HPDE6-E6E7 (cell line): Measurements from ENCODE around the gene ECPAS.
"Not testable (repeated sequence)": the region's sequence is repeated elsewhere in the genome, so short reads cannot be mapped to it uniquely, and the experiment has no call there.

Source experiments
- DNase-seq: peaks from one replicate; pipeline ENCODE4 v3.0.0; 2011; ENCODE audit warnings: missing footprints; ENCODE audit errors: extremely low spot score

The ECPAS gene

DNA sequence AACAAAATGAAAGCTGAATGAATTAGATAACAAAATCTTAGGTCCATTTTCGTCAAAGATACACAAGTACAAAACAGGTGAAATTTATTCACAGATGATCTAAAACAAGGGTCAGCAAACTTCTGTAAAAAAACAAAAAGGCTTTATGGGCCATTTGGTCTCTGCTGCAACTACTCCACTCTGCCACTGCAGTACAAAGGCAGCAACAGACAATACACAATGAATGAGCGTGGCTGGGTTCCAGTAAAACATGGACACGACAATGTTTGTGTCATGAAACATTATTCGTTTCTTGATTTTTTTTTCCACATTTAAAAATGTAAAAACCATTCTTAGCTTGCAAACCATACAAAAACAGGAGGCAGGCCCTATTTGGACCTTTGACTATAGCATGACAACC, 71.9 kb downstream of the ECPAS start:
- no peak for DNase-seq

DNA sequence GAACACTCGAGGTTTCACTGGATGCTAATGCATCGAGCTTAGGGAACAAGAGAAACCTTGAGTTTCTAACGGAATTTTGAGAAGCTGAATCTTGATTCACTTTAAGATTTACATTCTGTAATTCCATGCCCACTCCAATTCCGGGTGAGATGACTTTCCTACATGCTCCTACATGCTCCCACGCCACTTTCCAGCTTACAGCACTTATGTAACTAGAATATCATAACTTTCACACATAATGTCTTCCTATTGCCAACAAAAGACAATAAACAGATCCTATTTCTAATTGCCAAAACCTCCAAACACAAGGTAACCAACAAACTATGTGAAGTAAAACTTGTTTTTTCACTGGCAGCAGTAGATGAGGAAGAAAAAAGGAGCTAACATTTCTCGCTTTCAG, 72.9 kb downstream of the ECPAS start:
- no peak for DNase-seq

DNA sequence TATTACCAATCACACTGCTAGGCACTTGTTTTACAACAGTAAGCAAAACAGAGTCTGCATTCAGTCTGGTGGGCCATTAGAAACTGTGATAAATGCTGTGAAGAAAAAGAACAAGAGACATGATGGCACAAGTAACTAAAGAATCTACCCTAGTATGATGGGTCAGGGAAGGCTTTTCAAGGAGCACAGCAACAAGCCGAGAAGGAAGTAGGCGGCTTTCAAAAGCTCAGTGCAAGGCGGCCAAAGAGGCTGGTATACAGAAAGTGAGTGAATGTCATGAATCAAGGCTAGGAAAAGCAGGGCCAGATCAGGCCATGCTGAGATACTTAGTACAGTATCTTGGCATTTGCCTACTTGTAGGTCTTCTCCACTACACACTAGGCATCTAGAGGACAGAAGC, 76.4 kb downstream of the ECPAS start:
- DNase-seq = no peak

DNA sequence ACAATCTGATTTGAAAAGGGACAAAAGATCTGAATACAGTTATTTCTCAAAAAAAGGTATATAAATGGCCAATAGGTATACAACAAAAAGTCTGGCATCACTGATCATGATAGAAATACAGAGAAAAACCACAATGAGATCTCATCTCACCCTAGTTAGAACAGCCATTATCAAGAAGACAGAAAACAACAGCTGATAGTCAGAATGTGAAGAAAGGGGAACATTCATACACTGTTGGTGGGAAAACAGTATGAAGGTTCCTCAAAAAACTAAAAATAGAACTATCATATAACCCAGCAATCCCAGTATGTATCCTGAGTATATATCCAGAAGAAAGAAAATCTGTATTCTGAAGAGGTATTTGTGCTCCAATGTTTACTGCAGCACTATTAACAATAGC, 78.5 kb downstream of the ECPAS start:
- no peak for DNase-seq

DNA sequence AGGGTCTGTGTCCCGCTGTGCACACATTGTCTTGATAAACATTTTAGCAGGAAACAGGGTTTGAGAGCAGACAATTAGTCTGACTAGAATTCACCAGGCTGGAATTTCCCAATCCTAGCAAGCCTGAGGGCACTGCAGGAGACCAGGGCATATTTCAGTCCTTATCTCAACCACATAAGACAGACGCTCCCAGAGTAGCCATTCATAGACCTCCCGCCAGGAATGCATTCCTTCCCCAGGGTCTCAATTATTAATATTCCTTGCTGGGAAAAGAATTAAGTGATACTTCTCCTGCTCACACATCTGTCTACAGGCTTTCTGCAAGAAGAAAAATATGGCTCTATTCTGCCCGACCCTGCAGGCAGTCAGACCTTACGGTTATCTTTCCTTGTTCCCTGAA, 82.7 kb downstream of the ECPAS start:
- not testable (repeated sequence) for DNase-seq

DNA sequence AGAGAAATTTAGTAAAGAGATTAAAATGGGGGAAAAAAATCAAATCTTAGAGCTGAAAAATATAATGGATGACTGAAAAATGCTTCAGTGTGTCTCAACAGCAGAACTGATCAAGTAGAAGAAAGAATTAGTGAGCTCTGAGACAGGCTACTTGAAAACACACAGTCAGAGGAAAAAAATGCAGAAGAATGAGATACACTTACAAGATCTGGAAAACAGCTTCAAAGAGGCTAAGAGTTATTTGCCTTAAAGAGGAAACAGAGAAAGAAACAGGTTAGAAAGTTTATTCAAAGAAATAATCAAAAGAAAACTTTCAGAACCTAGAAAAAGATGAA, 83.7 kb downstream of the ECPAS start:
- no peak for DNase-seq

DNA sequence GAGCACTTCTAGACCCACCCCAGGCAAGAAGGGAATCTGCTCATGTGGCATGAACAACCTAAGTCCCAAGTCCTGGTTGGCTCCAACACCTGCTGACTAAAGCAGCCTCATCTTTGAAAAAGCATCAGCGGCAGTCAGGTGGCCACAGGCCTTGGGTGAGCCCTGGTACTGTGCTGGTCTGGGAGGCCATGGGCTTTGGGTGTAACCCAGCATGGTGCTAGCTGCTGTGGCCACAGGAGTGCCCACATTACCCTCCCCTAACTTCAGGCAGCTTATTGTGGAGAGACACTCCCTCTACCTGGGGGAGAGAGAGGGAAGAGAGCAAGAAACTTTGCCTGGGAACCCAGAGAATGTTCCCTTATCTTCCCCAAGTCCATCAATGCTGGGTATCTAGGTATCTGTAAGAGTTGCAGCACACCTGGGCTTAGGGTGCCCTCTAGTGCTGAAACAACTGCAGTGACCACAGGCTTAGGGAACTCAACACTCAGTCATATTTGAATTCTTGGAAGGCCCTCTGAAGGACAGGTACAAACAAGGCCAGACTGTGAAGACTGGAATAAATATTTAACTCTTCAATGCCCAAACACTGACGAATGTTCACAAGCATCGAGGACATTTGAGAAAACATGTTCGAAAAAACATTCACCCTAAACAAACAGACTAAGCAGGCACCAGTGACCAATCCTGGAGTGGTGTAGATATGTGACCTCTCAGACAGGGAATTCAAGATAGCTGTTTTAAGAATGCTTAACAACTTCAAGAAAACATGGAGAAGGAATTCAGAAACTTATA, 84.2 kb downstream of the ECPAS start:
- DNase-seq = peak; percentile 35

DNA sequence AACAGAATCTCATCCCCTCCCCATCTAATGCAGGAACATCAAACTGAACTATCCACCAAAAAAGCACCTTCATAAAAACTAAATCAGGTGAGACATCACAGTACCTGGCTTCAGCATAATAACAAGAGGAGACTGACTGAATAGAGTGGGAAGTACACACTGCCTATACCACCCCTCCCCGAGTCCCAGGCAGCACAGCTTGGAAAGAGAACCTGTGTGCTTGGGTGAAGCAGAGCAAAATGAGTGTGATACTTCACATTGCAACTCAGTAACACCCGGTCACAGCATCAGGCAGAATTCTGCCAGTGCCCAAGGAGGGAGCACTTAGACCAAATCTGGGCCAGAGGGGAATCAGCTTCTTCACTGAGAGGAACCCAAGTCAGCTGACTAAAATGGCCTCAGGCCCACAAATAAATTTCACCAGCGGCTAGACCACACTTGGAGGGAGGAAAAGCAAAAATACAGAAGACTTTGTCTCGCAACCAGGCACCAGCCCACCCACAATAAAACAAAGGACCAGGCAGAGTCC, 84.9 kb downstream of the ECPAS start:
- DNase-seq = no peak

DNA sequence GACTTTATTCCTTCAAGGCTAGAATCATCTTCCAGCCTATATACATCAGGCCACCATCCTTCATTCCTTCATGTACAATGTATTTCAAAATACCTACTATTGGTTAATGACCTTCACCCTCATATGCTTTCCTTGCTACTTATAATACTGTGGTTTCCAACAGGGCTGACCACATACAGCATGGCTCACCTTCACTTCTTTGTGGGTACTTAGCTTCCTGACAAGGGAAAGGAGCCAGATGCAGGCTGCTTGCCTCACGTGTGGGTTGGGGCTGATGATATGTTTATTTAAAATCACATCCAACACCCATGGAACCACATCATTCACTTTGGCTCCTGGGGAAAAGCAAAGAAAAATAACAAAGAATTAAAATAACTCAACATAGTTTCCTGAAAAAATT, 90.2 kb downstream of the ECPAS start:
- DNase-seq = no peak

DNA sequence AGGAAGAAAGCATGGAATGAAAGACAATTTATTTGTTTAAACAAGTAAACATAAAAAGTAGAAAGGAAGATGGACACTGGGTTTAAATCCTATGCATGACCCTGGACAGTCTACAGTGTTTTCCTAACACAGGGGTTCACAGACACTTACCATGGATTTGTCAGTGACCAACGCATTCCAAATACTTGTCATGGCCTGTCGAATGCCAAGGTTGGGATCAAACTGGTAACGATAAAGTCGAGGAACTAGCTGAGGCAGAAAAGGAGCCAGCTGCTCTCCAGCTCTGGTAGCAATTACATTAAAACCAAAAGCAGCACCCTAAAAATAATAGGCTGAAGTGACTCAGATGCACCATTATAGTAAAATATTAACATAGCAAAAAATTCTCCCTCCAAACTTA, 94.8 kb downstream of the ECPAS start:
- no peak for DNase-seq

DNA sequence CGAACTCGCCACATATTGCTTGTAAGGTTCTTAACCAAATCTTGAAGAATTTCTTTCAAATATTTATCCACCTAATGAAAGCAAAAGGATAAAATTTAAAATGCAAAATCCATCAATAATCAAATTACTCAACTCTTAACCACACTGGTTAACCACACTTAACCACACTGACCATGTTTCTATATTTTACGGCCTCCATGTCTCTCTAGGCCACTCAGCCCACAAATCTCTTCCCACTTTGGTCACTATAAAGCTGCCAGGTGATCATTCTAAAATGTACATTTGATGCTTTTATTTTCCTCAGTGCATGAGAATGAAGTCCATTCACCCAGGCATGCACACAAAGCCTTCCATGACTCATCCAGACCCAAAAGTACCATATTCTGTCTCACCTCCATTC, 97.8 kb downstream of the ECPAS start:
- no peak for DNase-seq

DNA sequence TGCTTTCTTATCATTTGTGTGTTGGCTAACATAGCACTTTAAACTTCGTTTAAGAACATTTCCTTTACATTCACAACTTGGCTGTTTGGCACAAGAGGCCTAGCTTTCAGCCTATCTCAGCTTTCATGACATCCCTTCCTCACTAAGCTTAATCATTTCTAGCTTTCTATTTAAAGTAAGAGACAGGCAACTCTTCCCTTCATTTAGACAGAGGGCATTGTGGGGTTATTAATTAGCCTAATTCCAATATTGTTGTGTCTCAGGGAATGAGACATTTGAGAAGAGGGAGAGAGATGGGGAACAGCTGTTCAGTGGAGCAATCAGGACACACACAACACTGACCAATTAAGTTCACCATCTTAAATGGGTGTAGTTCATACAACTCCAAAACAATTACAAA, 103.2 kb downstream of the ECPAS start:
- DNase-seq = no peak

DNA sequence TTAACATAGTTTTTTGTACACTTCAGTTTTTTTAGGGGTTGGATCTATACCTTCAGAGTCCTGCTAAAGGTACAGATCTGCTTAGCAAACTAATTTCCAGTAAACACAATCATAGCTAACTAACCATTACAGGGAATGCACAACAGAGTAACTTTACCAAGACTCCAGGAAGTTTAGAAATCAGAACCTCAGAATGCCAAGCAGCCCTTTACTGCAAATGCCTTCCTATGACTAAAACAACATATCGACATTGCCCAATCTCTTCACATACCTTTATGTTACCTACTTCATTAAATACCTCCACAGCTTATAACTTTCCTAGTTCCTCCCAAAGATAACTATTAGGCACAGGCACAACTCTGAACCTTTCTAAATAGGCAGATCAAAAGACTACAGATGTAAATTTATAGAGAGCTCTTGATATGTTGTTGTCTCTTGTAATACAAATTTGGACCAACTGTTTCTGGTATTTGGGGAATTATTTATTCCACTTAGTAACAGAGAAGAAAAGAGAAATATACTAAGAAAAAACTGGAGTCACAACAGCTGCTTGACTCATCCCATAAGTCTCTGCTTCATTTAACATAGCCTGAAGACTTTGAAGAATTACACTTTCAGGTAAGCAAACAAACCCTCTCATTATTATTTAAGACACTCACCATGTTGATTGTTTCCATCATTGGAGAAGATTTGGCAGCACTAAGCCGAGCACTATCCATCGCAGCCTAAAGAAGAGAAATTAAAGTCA, 108.2 kb downstream of the ECPAS start:
- DNase-seq = no peak

DNA sequence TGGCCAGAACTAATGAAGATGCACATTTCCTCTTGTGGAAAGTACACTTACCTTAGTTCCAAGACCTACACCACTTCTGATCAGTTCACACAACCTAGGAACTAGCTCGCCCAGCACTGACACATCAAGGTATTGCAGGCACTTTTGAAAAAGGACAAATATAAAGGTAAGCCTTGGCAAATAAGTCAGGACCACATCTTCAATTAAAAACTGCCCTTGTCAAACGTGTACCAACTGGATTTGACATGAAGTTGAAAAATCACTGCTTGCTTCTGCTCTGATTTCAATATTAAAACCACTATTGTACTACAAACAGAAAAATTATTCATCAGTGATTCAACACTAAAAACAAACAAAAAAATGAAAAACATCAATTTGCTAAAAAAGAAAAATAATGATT, 109.1 kb downstream of the ECPAS start:
- no peak for DNase-seq

DNA sequence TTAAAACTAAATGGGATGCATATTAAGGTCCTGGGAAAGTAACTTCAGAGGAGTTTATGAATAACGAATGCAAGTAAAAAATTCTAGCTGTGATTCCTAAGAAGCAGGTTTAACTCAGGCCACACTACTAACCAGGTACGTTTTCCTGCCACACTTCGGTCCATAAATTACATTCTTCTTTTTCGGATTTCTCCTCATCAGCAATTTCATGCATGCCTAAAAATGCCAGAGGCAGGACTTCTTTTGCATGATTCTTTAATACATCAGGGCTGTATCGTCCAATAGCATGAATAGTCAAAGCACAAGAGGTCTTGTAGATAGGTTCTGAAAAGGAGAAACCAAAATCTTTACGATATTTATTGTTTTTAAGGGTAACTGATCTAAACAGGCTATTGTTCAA, 111.9 kb downstream of the ECPAS start:
- no peak for DNase-seq

DNA sequence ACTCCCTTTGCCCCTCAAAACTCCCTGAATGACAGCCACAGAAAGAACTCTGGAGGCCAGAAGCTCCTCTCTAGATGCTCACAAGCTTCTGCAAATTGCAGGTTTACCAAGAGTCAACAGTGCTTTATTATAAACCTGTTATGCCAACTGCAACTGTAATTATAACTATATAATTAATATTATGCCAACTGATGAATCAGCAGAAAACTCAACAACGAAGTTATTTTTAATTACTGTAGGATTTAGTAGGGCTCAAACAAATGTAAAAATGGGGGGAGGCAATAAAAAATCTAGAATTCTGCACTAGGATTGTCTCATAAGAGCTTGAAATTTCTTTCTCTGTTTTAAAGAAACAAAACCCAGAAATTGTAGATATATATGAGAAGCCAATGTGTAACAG, 117.2 kb downstream of the ECPAS start:
- DNase-seq = no peak

DNA sequence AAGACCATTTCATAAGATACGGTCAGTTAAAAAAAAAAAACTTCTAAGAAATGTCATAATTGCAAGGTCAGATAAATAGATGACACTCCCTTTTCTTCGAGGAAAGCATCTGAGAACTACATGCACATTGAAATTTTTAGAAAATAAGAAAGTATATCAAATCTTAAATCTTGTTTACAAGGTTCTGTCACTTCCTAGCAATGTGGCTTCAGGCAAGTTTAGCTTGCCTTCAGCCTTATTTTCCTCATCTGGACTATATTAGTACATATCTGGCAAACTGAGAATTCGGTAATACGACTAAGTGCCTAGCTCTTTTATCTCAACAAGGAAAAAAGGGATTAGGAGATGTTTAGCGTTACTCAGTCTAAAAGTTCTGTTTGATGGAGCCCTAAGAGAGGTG, 121.7 kb downstream of the ECPAS start:
- no peak for DNase-seq

DNA sequence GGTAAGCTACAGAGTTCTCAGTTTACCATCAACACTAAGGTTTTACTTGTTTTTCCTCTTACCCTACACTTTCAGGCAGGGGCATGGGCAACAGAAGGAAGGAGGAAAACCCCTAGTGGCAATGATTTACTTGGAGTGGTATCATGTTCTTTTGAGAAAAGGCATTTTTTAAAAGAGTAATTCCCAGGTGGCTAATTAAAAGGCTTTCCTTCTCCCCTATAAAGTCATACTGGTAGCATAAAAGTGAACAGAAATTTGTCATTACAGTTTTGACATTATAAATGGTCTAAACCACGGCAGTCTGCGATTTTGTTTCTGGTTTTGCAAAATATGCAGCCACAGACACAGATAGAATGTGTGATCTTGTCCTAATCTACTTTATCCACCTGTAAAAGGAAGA, 123.3 kb downstream of the ECPAS start:
- no peak for DNase-seq

DNA sequence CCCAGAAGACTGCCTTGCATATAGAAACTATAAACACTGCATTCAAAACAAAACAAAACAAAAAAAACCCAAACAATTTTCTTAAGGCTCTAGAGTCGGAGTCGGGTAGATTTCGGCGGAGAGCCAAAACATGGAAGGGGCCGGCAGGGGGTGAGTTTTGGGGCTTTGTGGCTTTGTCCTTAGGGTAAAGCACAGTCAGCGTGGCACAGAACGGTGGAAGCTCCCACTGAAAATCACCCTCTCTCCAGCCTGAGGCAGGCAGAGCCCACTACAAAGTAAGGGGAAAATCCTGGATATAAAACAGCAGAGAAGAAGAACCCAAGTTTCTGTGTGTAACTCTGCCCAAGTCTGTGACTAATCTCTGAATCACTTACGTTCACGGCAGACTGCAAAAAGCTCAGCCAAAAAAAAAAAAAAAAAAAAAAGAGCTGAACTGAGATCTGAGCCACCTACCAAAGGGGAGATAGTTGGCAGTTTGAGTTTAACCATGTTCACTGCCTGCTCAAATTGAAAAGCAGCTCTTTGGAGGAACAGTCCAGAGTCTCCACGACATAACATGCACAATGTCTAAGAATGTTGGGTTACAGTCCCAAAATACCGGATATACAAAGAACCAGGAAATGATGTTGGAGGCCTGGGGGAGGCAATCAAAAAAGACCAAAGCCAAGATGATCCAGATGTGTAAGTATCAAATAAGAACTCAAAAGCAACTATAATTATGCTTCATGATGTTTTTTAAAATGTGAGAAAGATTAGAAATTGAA, 127.5 kb downstream of the ECPAS start:
- peak; percentile 79 for DNase-seq

DNA sequence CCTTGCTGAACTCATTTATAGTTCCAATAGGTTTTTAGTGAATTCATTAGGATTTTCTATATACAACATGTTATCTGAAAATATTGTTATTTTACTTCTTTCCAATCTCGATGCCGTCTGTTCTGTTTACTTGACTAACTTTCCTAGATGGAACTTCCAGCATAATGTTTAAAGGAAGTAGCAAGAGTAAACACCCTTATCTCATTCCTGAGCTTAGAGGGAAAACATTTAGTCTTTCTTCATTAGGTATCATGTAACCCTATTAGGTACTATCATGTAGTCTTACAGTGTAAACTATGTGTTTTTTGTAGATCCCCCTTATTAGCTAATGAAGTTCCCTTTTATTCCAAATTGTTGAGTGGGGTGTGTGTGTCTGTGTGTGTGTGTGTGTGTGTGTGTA, 131.6 kb downstream of the ECPAS start:
- DNase-seq = no peak

DNA sequence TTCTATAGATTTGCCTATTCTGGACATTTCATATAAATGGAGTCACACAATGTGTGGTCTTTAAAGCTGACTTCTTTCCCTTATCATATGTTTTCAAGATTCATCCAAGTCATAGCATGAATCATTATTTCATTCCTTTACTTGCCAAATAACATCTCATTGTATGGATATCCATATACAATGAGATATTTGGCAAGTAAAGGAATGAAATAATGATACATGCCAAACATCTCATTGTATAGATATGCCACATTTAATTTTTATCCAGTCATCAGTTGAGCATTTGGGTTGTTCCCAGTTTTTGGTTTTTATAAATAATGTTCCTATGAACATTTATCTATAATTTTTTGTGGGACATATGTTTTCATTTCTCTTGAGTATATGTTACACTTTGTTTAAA, 133.6 kb downstream of the ECPAS start:
- DNase-seq = no peak

DNA sequence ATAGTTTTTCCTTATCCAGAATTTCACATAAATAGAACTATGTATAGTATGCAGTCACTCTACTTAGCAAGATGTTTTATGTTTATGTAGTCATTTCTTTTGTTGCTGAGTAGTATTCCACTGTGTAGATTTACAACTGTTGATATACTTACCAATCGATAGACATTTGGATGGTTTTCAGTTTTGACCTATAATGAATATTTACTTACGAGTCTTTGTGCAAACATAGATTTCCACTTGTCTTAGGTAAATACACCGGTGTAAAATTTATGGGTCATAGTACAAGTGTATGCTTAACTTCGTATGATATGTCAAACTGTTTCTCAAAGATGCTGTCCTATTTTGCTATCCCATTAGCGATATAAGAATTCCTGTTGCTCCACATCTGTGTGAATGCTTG, 134.4 kb downstream of the ECPAS start:
- DNase-seq = no peak

DNA sequence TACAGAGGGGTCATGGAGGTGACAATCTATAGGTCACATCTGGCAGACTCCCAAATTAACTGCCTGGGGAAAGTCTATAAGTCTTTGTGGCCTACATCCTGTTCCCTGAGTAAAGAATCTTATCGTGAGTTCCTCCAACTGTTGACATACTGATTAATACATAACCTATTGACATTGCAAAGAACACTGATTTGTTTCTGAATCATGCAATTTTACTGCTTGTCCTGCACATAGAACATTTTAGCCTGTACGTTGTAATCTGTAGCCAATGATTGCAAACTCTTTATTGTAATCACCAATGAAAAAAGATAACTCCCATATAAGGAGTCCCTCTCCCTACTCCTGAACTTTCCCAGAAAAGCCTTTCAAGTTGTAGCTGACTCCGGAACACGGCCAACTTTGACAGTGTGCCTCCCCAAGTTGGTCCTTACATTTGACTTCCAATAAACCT, 135.3 kb downstream of the ECPAS start:
- DNase-seq = peak; percentile 23
